CD14-positive monocyte (primary cell): ENCODE results near the gene ERG. TPM values are rescaled to one million over a fixed set of nuclear protein-coding genes. Genes with fewer than 3 reads are reported as not detected.

Experiments used
- DNase-seq, 3 donors: peaks; one replicate each; pipeline ENCODE4 v3.0.0-alpha.2; 2011 to 2022
- H2AFZ ChIP-seq: 2 replicates; pipeline ENCODE4 v1.6.0; 2012; ENCODE audit warnings: mild to moderate bottlenecking, low read depth, low read length, inconsistent platforms; ENCODE audit not compliant: insufficient read depth, poor library complexity, severe bottlenecking
- H3K27ac ChIP-seq, 2 donors: 1 replicate in 1 of 2; 2 replicates in 1 of 2; pipeline ENCODE4 v1.5.1; 2012 to 2013; ENCODE audit warnings: low read length in 2 of 2, control low read depth in 1 of 2, inconsistent platforms in 1 of 2, low read depth in 1 of 2, mild to moderate bottlenecking in 1 of 2
- H3K27me3 ChIP-seq, 2 donors: one replicate each; pipeline versions ENCODE4 v1.6.0 to v1.6.1; 2011 to 2013; ENCODE audit warnings: low read length in 2 of 2; ENCODE audit not compliant: control insufficient read depth in 2 of 2, insufficient read depth in 2 of 2
- H3K36me3 ChIP-seq, 2 donors: replicated peaks in 1 of 2; 1 replicate in 1 of 2; 2 replicates in 1 of 2; pipeline versions ENCODE4 v1.5.1 to v1.6.1; 2012 to 2013; ENCODE audit warnings: low read length in 2 of 2, control low read depth in 1 of 2, inconsistent platforms in 1 of 2, mild to moderate bottlenecking in 1 of 2; ENCODE audit not compliant: insufficient read depth in 2 of 2, control insufficient read depth in 1 of 2
- H3K4me1 ChIP-seq, 2 donors: 1 replicate in 1 of 2; 2 replicates in 1 of 2; pipeline versions ENCODE4 v1.5.1 to v1.6.1; 2012 to 2013; ENCODE audit warnings: low read length in 2 of 2, control low read depth in 1 of 2, inconsistent platforms in 1 of 2, mild to moderate bottlenecking in 1 of 2, moderate library complexity in 1 of 2; ENCODE audit not compliant: insufficient read depth in 2 of 2, control insufficient read depth in 1 of 2
- H3K4me2 ChIP-seq: replicated peaks from 2 replicates; pipeline ENCODE3; 2012; ENCODE audit warnings: low read length, moderate library complexity, mild to moderate bottlenecking; ENCODE audit not compliant: poor library complexity, severe bottlenecking; ENCODE audit errors: extremely low read depth
- H3K4me3 ChIP-seq, 3 experiments: fragments of 200-600 bp in 1 of 3; sonication (generic) in 1 of 3; replicated peaks in 1 of 3; 1 replicate in 2 of 3; 2 replicates in 1 of 3; pipeline ENCODE4 v1.5.1; 2011 to 2013; ENCODE audit warnings: low read length in 3 of 3, mild to moderate bottlenecking in 3 of 3, control low read depth in 2 of 3, low read depth in 2 of 3, inconsistent platforms in 1 of 3, moderate library complexity in 1 of 3
- H3K79me2 ChIP-seq: 2 replicates; pipeline ENCODE4 v1.6.0; 2012; ENCODE audit warnings: mild to moderate bottlenecking, control low read depth, inconsistent platforms, low read length, moderate library complexity; ENCODE audit not compliant: insufficient read depth
- H3K9ac ChIP-seq: 2 replicates; pipeline ENCODE4 v1.6.0; 2017; ENCODE audit warnings: low read length, mild to moderate bottlenecking; ENCODE audit not compliant: insufficient read depth, poor library complexity, severe bottlenecking
- H3K9me3 ChIP-seq, 2 donors: replicated peaks in 1 of 2; 1 replicate in 1 of 2; 2 replicates in 1 of 2; pipeline versions ENCODE4 v1.5.1 to v1.6.1; 2012 to 2013; ENCODE audit warnings: low read length in 2 of 2, control low read depth in 1 of 2; ENCODE audit not compliant: control insufficient read depth in 1 of 2, insufficient read depth in 1 of 2
- H4K20me1 ChIP-seq: 2 replicates; pipeline ENCODE4 v1.6.0; 2012; ENCODE audit warnings: mild to moderate bottlenecking, low read length, control low read depth, moderate library complexity; ENCODE audit not compliant: insufficient read depth
- H3K27ac Mint-ChIP-seq, 7 donors: one replicate each; pipeline ENCODE4 v1.8.0; 2020; ENCODE audit warnings: mild to moderate bottlenecking in 7 of 7, mixed read lengths in 7 of 7, moderate library complexity in 6 of 7, inconsistent platforms in 2 of 7
- H3K27me3 Mint-ChIP-seq, 3 donors: one replicate each; pipeline ENCODE4 v1.8.0; 2021 to 2022; ENCODE audit warnings: low read depth in 3 of 3, mild to moderate bottlenecking in 3 of 3, mixed read lengths in 3 of 3, moderate library complexity in 3 of 3, inconsistent platforms in 1 of 3
- H3K36me3 Mint-ChIP-seq, 2 donors: one replicate each; pipeline ENCODE4 v1.8.0; 2020; ENCODE audit warnings: mixed read lengths in 2 of 2, inconsistent platforms in 1 of 2, mild to moderate bottlenecking in 1 of 2
- H3K4me1 Mint-ChIP-seq: one replicate; pipeline ENCODE4 v1.8.0; 2020; ENCODE audit warnings: mild to moderate bottlenecking, mixed read lengths
- H3K4me3 Mint-ChIP-seq, 2 donors: one replicate each; pipeline ENCODE4 v1.8.0; 2020; ENCODE audit warnings: mild to moderate bottlenecking in 2 of 2, mixed read lengths in 2 of 2, moderate library complexity in 1 of 2
- H3K9me3 Mint-ChIP-seq, 7 donors: one replicate each; pipeline ENCODE4 v1.8.0; 2020 to 2022; ENCODE audit warnings: mixed read lengths in 7 of 7, mild to moderate bottlenecking in 6 of 7, moderate library complexity in 6 of 7, inconsistent platforms in 2 of 7
- CTCF ChIP-seq: fragments of 200-600 bp; IDR thresholded peaks from one replicate; pipeline ENCODE4 v1.8.0; 2022; ENCODE audit warnings: antibody characterized with exemption, mild to moderate bottlenecking
- WGBS: methylation state at CpG from one replicate; pipeline ENCODE4 v1.1.5; 2013; ENCODE audit warnings: missing lambda C conversion rate; ENCODE audit not compliant: insufficient coverage; 5-methylcytosine and 5-hydroxymethylcytosine counted together
- intact Hi-C, 2 donors: fragments of 100-400 bp; cut with micrococcal nuclease; formaldehyde crosslinking; loops; one replicate each; pipeline versions ENCODE4 v1.15.0 to v1.15.1; 2023
- polyA plus RNA-seq, 3 donors: library from polyadenylated mRNA; depleted of rRNA in 1 of 3; unstranded in 2 of 3; stranded (reverse) in 1 of 3; fragments of 300-500 nt in 2 of 3; fragments of >200 nt in 1 of 3; fragmentation: Illumina TruSeq in 2 of 3; gene quantifications; 1 replicate in 2 of 3; 2 replicates in 1 of 3; pipeline ENCODE4 v1.2.3, GENCODE V29; 2012 to 2021

ERG gene
- polyA plus RNA-seq, 3 donors, result 0.16 to 0.22 TPM; not detected in 1

- Histone ChIP-seq H3K4me1 (peaks cover 37 to 44% of the 10 kb centered on the region in 2 donors), H3K36me3 (no peaks in the 10 kb centered on the region), H3K9ac (no peak overlapping the region), H3K27ac (no peak overlapping the region), H3K9me3 (no peaks in the 10 kb centered on the region), H3K79me2 (no peaks in the 10 kb centered on the region), H3K27me3 (no peaks in the 10 kb centered on the region), H2AFZ (peak overlapping the region; percentile 32), H3K4me2 (peak overlapping the region; percentile 57), H4K20me1 (no peaks in the 10 kb centered on the region), H3K4me3 (peak overlapping the region in 2 of 3 experiments; percentile 9 to 33)
- Mint-ChIP-seq H3K27me3 (peaks cover 0 to 2% (median 2%) of the 10 kb centered on the region in 3 donors), H3K27ac (peak overlapping the region in 1 of 7 donors; percentile 75), H3K4me3 (peak overlapping the region; percentile 47 to 83), H3K9me3 (no peaks in the 10 kb centered on the region), H3K4me1 (peaks cover 60% of the 10 kb centered on the region), H3K36me3 (no peaks in the 10 kb centered on the region)
- peak in 1 of 3 donors; percentile 9 for DNase-seq
- intact Hi-C loops, result no loop called here
- TF ChIP-seq CTCF, result no peak
- WGBS, result 0% methylated on average over 7 of the region's 8 CpGs
Observed at GRCh38 chr21:38384238-38384560, 114.1 kb downstream of the ERG start.

- H3K27ac Mint-ChIP-seq, result peak overlapping the region in 1 of 7 donors; percentile 75
- H2AFZ ChIP-seq, result peak overlapping the region; percentile 32
- no peaks in the 10 kb centered on the region for H3K36me3 Mint-ChIP-seq
- TF ChIP-seq CTCF, result no peak
- H3K9me3 Mint-ChIP-seq, result no peaks in the 10 kb centered on the region
- peak overlapping the region in 1 of 3 experiments; percentile 33 for H3K4me3 ChIP-seq
- H3K4me3 Mint-ChIP-seq, result peak overlapping the region in 1 of 2 donors; percentile 83
- no peaks in the 10 kb centered on the region for H3K79me2 ChIP-seq
- H3K4me1 Mint-ChIP-seq, result peaks cover 55% of the 10 kb centered on the region
- H3K4me1 ChIP-seq, result peaks cover 37 to 44% of the 10 kb centered on the region in 2 donors
- no peak overlapping the region for H3K27ac ChIP-seq
- no peaks in the 10 kb centered on the region for H3K9me3 ChIP-seq
- peak overlapping the region; percentile 57 for H3K4me2 ChIP-seq
- no peaks in the 10 kb centered on the region for H4K20me1 ChIP-seq
- intact Hi-C loops, result no loop called here
- H3K27me3 ChIP-seq, result no peaks in the 10 kb centered on the region
- no peaks in the 10 kb centered on the region for H3K36me3 ChIP-seq
- no peak overlapping the region for H3K9ac ChIP-seq
- no peak for DNase-seq
- peaks cover 0 to 2% (median 2%) of the 10 kb centered on the region in 3 donors for H3K27me3 Mint-ChIP-seq
- WGBS, result 77% methylated on average over 32 of the region's 34 CpGs
Observed at GRCh38 chr21:38383411-38384237, 114.7 kb downstream of the ERG start.
